A673 (cell line): ENCODE measurements around the gene CSGALNACT2. TPM values are rescaled to one million over a fixed set of nuclear protein-coding genes. Genes with fewer than 3 reads are reported as not detected.

ENCODE experiments used
- BruUV-seq: library from RNA; stranded (reverse); fragments of 400-500 nt; replicated peaks from 2 replicates; lab custom pipeline; 2021; lab: Mats Ljungman, UMichigan
- CTCF ChIA-PET: fragments of 300-600 bp; sonication (Branson Sonifier 250); formaldehyde crosslinking; loops from one replicate; lab custom pipeline; 2022; ENCODE audit warnings: antibody characterized with exemption; lab: Charles Lee
- POLR2A ChIA-PET: fragments of 300-600 bp; sonication (Branson Sonifier 250); formaldehyde crosslinking; loops from one replicate; lab custom pipeline; 2022; ENCODE audit warnings: antibody characterized with exemption; ENCODE audit not compliant: low non-redundant PET; lab: Charles Lee
- DNase-seq: peaks from one replicate; pipeline ENCODE4 v3.0.0-alpha.2; 2015; ENCODE audit warnings: low spot score
- H3K27ac ChIP-seq: fragments of 200-600 bp; sonication (generic); 2 replicates; pipeline ENCODE4 v1.5.1; 2016; ENCODE audit warnings: mixed run types, low read depth, mild to moderate bottlenecking, mixed read lengths, antibody characterized with exemption, low read length; ENCODE audit not compliant: poor library complexity, severe bottlenecking
- H3K27me3 ChIP-seq: fragments of 200-600 bp; sonication (generic); replicated peaks from 2 replicates; pipeline ENCODE4 v1.6.1; 2017; ENCODE audit warnings: mixed run types, low read depth, mild to moderate bottlenecking, mixed read lengths, antibody characterized with exemption, low read length; ENCODE audit not compliant: insufficient read depth, poor library complexity
- H3K36me3 ChIP-seq: fragments of 200-600 bp; sonication (generic); 2 replicates; pipeline ENCODE4 v1.6.1; 2016; ENCODE audit warnings: mixed run types, mild to moderate bottlenecking, mixed read lengths, antibody characterized with exemption, low read length; ENCODE audit not compliant: insufficient read depth, poor library complexity, severe bottlenecking
- H3K4me1 ChIP-seq: fragments of 200-600 bp; sonication (generic); 2 replicates; pipeline ENCODE4 v1.6.1; 2017; ENCODE audit warnings: mixed run types, mild to moderate bottlenecking, mixed read lengths, antibody characterized with exemption, low read length; ENCODE audit not compliant: insufficient read depth, poor library complexity, severe bottlenecking
- H3K4me3 ChIP-seq: fragments of 200-600 bp; sonication (generic); 2 replicates; pipeline ENCODE4 v1.5.1; 2016; ENCODE audit warnings: low read depth, mixed run types, mild to moderate bottlenecking, mixed read lengths, low read length; ENCODE audit not compliant: poor library complexity, severe bottlenecking
- H3K9me3 ChIP-seq: fragments of 200-600 bp; sonication (generic); 2 replicates; pipeline ENCODE4 v1.6.1; 2016; ENCODE audit warnings: mixed run types, low read depth, mild to moderate bottlenecking, mixed read lengths, antibody characterized with exemption, low read length; ENCODE audit not compliant: poor library complexity, severe bottlenecking
- CTCF ChIP-seq: fragments of 300-800, 200-600 bp; sonication (generic); conservative IDR thresholded peaks from 2 replicates; pipeline ENCODE4 v1.5.1; 2017; ENCODE audit warnings: low read depth, mild to moderate bottlenecking, antibody characterized with exemption, low read length, moderate library complexity, mixed read lengths
- EZH2 ChIP-seq: fragments of 200-600 bp; sonication (generic); IDR thresholded peaks from 2 replicates; pipeline ENCODE4 v1.6.1; 2017; ENCODE audit warnings: borderline replicate concordance, low read depth, mild to moderate bottlenecking, mixed read lengths, antibody characterized with exemption, low read length; ENCODE audit not compliant: poor library complexity, severe bottlenecking
- intact Hi-C: fragments of 100-400 bp; cut with micrococcal nuclease; formaldehyde crosslinking; loops from one replicate; pipeline ENCODE4 v1.10.0; 2022; ENCODE audit not compliant: unreplicated experiment
- total RNA-seq: library from RNA; stranded (reverse); gene quantifications from 2 replicates; pipeline ENCODE4 v1.2.3, GENCODE V29; 2021

CSGALNACT2 gene
- total RNA-seq, 1 experiment from 2014 or later: 18.6 TPM

- CTCF ChIA-PET: no interaction called here
- Histone ChIP-seq H3K4me3 (no peak overlapping the region), H3K27ac (no peak overlapping the region), H3K36me3 (peaks cover 4% of the 10 kb centered on the region), H3K9me3 (no peaks in the 10 kb centered on the region), H3K27me3 (no peaks in the 10 kb centered on the region), H3K4me1 (no peaks in the 10 kb centered on the region)
- TF ChIP-seq CTCF (no peak), EZH2 (no peak)
- POLR2A ChIA-PET: no interaction called here
- no peak for DNase-seq
- intact Hi-C loops: no loop called here
- no TSS peak for BruUV-seq
Observed at GRCh38 chr10:43190775-43191174, 52.5 kb downstream of the CSGALNACT2 start.

- ChIA-PET CTCF (no interaction called here), POLR2A (no interaction called here)
- Histone ChIP-seq H3K27ac (no peak overlapping the region), H3K4me3 (no peak overlapping the region), H3K27me3 (no peaks in the 10 kb centered on the region), H3K36me3 (no peaks in the 10 kb centered on the region), H3K4me1 (no peaks in the 10 kb centered on the region), H3K9me3 (no peaks in the 10 kb centered on the region)
- intact Hi-C loops: no loop called here
- DNase-seq: no peak
- no TSS peak for BruUV-seq
- TF ChIP-seq EZH2 (no peak), CTCF (no peak)
Observed at GRCh38 chr10:43192884-43193283, 54.6 kb downstream of the CSGALNACT2 start.

- H3K27me3 ChIP-seq: no peaks in the 10 kb centered on the region
- no peaks in the 10 kb centered on the region for H3K36me3 ChIP-seq
- no peaks in the 10 kb centered on the region for H3K9me3 ChIP-seq
- CTCF ChIA-PET: no interaction called here
- H3K4me3 ChIP-seq: no peak overlapping the region
- DNase-seq: no peak
- POLR2A ChIA-PET: no interaction called here
- BruUV-seq: no TSS peak
- H3K4me1 ChIP-seq: no peaks in the 10 kb centered on the region
- no peak overlapping the region for H3K27ac ChIP-seq
- no peak for TF ChIP-seq CTCF
- TF ChIP-seq EZH2: no peak
- intact Hi-C loops: no loop called here
Observed at GRCh38 chr10:43193496-43194080, 55.3 kb downstream of the CSGALNACT2 start.
